Hepatocyte (in vitro differentiated cells): Measurements from ENCODE around the gene PARP12.

Experiments used
- CTCF ChIP-seq: fragments of 200-600 bp; sonication (generic); IDR thresholded peaks from 2 replicates; pipeline ENCODE4 v1.5.1; 2016; ENCODE audit warnings: antibody characterized with exemption, mild to moderate bottlenecking; ENCODE audit not compliant: poor library complexity
- EZH2 ChIP-seq: fragments of 200-600 bp; sonication (generic); IDR thresholded peaks from 2 replicates; pipeline ENCODE4 v1.6.1; 2016; ENCODE audit warnings: antibody characterized with exemption, mild to moderate bottlenecking, borderline replicate concordance

- TF ChIP-seq CTCF (no peak), EZH2 (no peak)
Observed at GRCh38 chr7:140078392-140078791, 15.6 kb upstream of the PARP12 start.
